HG03442 (cell line): ENCODE measurements around the gene GPSM1.

ENCODE experiments used
- ATAC-seq: cut with Tn5 transposase; IDR thresholded peaks from one replicate; pipeline ENCODE4 v1.9.1; 2021; ENCODE audit warnings: mild to moderate bottlenecking, moderate library complexity; ENCODE audit not compliant: unreplicated experiment

The GPSM1 gene

GRCh38 chr9:136327304-136327974 lies at the start of gene GPSM1:
TSS of gene GPSM1 (plus strand) at chr9:136327539. CDS start at chr9:136327696, 157 bp downstream.
- no peak for ATAC-seq

- ATAC-seq, result no peak
These were observed 49.6 kb upstream of the GPSM1 start for GRCh38 chr9:136277746-136278145.

GRCh38 chr9:136278221-136278620 lies 49.1 kb upstream of the GPSM1 start:
- ATAC-seq, result no peak

- ATAC-seq, result no peak
These were observed 48.4 kb upstream of the GPSM1 start for GRCh38 chr9:136278894-136279293.

- no peak for ATAC-seq
These were observed 47.9 kb upstream of the GPSM1 start for GRCh38 chr9:136279471-136279870.

GRCh38 chr9:136280535-136281315 lies 46.6 kb upstream of the GPSM1 start:
- no peak for ATAC-seq

GRCh38 chr9:136281421-136282271 lies 45.7 kb upstream of the GPSM1 start:
- ATAC-seq, result no peak

GRCh38 chr9:136282272-136282861 lies 45.0 kb upstream of the GPSM1 start:
- ATAC-seq, result no peak

- ATAC-seq, result peak; percentile 77
These were observed 43.8 kb upstream of the GPSM1 start for GRCh38 chr9:136283291-136284235.

GRCh38 chr9:136284311-136284710 lies 43.0 kb upstream of the GPSM1 start:
- no peak for ATAC-seq

GRCh38 chr9:136284951-136285350 lies 42.4 kb upstream of the GPSM1 start:
- no peak for ATAC-seq

GRCh38 chr9:136285501-136286358 lies 41.6 kb upstream of the GPSM1 start:
- ATAC-seq, result no peak

- no peak for ATAC-seq
These were observed 40.9 kb upstream of the GPSM1 start for GRCh38 chr9:136286359-136286986.

- no peak for ATAC-seq
These were observed 40.4 kb upstream of the GPSM1 start for GRCh38 chr9:136286987-136287379.

GRCh38 chr9:136287960-136288753 lies 39.2 kb upstream of the GPSM1 start:
- ATAC-seq, result no peak

- ATAC-seq, result no peak
These were observed 37.5 kb upstream of the GPSM1 start for GRCh38 chr9:136289651-136290507.

GRCh38 chr9:136290508-136291000 lies 36.8 kb upstream of the GPSM1 start:
- ATAC-seq, result no peak
